Neural cell (in vitro differentiated cells): ENCODE measurements around the gene FBXO24. TPM values are rescaled to one million over a fixed set of nuclear protein-coding genes. Genes with fewer than 3 reads are reported as not detected.
"Not testable (repeated sequence)": the region's sequence is repeated elsewhere in the genome, so short reads cannot be mapped to it uniquely, and the experiment has no call there.

Experiments used
- H2AFZ ChIP-seq: fragments of 200-600, 300-800 bp; sonication (generic), shearing (Covaris generic); 2 replicates; pipeline ENCODE4 v1.6.0; 2014; ENCODE audit warnings: low read depth, mild to moderate bottlenecking, antibody characterized with exemption, low read length, moderate library complexity
- H3F3A ChIP-seq: fragments of 200-600 bp; shearing (Covaris generic); 2 replicates; pipeline ENCODE4 v1.6.1; 2016; ENCODE audit warnings: mild to moderate bottlenecking, moderate library complexity, mixed read lengths, antibody characterized with exemption, low read length; ENCODE audit not compliant: insufficient read depth, poor library complexity, severe bottlenecking
- H3K27ac ChIP-seq: fragments of 200-600, 300-800 bp; sonication (generic), shearing (Covaris generic); 2 replicates; pipeline ENCODE4 v1.5.1; 2014; ENCODE audit warnings: mild to moderate bottlenecking, low read length, moderate library complexity
- H3K27me3 ChIP-seq: fragments of 300-800, 200-600 bp; sonication (generic), shearing (Covaris generic); 2 replicates; pipeline ENCODE4 v1.6.0; 2014; ENCODE audit warnings: mild to moderate bottlenecking, low read depth, low read length, moderate library complexity; ENCODE audit not compliant: insufficient read depth
- H3K36me3 ChIP-seq: fragments of 300-800, 200-600 bp; sonication (generic), shearing (Covaris generic); 2 replicates; pipeline ENCODE4 v1.5.1; 2014; ENCODE audit warnings: mild to moderate bottlenecking, antibody characterized with exemption, low read length, moderate library complexity; ENCODE audit not compliant: insufficient read depth
- H3K4me2 ChIP-seq: fragments of 300-800, 200-600 bp; sonication (generic), shearing (Covaris generic); 2 replicates; pipeline ENCODE4 v1.6.0; 2014; ENCODE audit warnings: mild to moderate bottlenecking, low read length
- H3K4me3 ChIP-seq: fragments of 300-800, 200-600 bp; sonication (generic), shearing (Covaris generic); 2 replicates; pipeline ENCODE4 v1.5.1; 2014; ENCODE audit warnings: mild to moderate bottlenecking, low read length, moderate library complexity
- H3K79me2 ChIP-seq: fragments of 200-600 bp; shearing (Covaris generic); replicated peaks from 2 replicates; pipeline ENCODE4 v1.6.0; 2014; ENCODE audit warnings: mild to moderate bottlenecking, low read length, moderate library complexity; ENCODE audit not compliant: insufficient read depth
- H3K9ac ChIP-seq: fragments of 300-800, 200-600 bp; sonication (generic), shearing (Covaris generic); 2 replicates; pipeline ENCODE4 v1.6.1; 2016; ENCODE audit warnings: mild to moderate bottlenecking, low read length, mixed read lengths
- H3K9me2 ChIP-seq: fragments of 200-600 bp; shearing (Covaris generic); 2 replicates; pipeline ENCODE4 v1.6.1; 2016; ENCODE audit warnings: mild to moderate bottlenecking, low read length, mixed read lengths; ENCODE audit not compliant: insufficient read depth
- H3K9me3 ChIP-seq: fragments of 200-600, 300-800 bp; sonication (generic), shearing (Covaris generic); 2 replicates; pipeline ENCODE4 v1.6.1; 2016; ENCODE audit warnings: mild to moderate bottlenecking, mixed run types, low read length, moderate library complexity, mixed read lengths
- H4K20me1 ChIP-seq: fragments of 200-600 bp; shearing (Covaris generic); 2 replicates; pipeline ENCODE4 v1.6.1; 2016; ENCODE audit warnings: mild to moderate bottlenecking, mixed run types; ENCODE audit not compliant: insufficient read depth
- CTCF ChIP-seq: fragments of 450-650 bp; IDR thresholded peaks from 2 replicates; pipeline ENCODE4 v1.5.1; 2014; ENCODE audit warnings: antibody characterized with exemption, mild to moderate bottlenecking, moderate library complexity; ENCODE audit not compliant: poor library complexity, severe bottlenecking
- EP300 ChIP-seq: fragments of 450-650 bp; conservative IDR thresholded peaks from 2 replicates; pipeline ENCODE4 v1.6.1; 2014; ENCODE audit warnings: antibody characterized with exemption, mild to moderate bottlenecking, moderate library complexity; ENCODE audit not compliant: poor library complexity, severe bottlenecking
- EZH2 ChIP-seq: fragments of 200-600, 300-800 bp; shearing (Covaris generic), sonication (generic); IDR thresholded peaks from 2 replicates; pipeline ENCODE4 v1.6.1; 2014; ENCODE audit warnings: antibody characterized with exemption, low read length, borderline replicate concordance, mild to moderate bottlenecking; ENCODE audit not compliant: insufficient read depth, poor library complexity, severe bottlenecking
- MXI1 ChIP-seq: fragments of 450-650 bp; conservative IDR thresholded peaks from 2 replicates; pipeline ENCODE4 v1.6.1; 2014; ENCODE audit warnings: antibody characterized with exemption, mild to moderate bottlenecking; ENCODE audit not compliant: poor library complexity, severe bottlenecking
- POLR2AphosphoS5 ChIP-seq: IDR thresholded peaks from 2 replicates; pipeline ENCODE4 v1.6.1; 2012
- RAD21 ChIP-seq: fragments of 450-650 bp; conservative IDR thresholded peaks from 2 replicates; pipeline ENCODE4 v1.6.1; 2014; ENCODE audit warnings: antibody characterized with exemption, mild to moderate bottlenecking, moderate library complexity
- REST ChIP-seq: IDR thresholded peaks from 2 replicates; pipeline ENCODE4 v1.6.1; 2012; ENCODE audit warnings: borderline replicate concordance
- SMC3 ChIP-seq: fragments of 450-650 bp; conservative IDR thresholded peaks from 2 replicates; pipeline ENCODE4 v1.6.1; 2014; ENCODE audit warnings: antibody characterized with exemption, mild to moderate bottlenecking, moderate library complexity; ENCODE audit not compliant: poor library complexity
- TAF1 ChIP-seq: IDR thresholded peaks from 2 replicates; pipeline ENCODE4 v1.6.1; 2012; ENCODE audit warnings: low read depth
- polyA plus RNA-seq: library from polyadenylated mRNA; depleted of rRNA; stranded (reverse); fragments of >200 nt; gene quantifications from 2 replicates; pipeline ENCODE4 v1.2.3, GENCODE V29; 2014

Gene FBXO24
- polyA plus RNA-seq, 1 donor from 2014 or later, result 0.52 TPM

GRCh38 chr7:100547872-100548271, 38.3 kb upstream of the FBXO24 start:
- no peak overlapping the region for H3K9ac ChIP-seq
- no peak overlapping the region for H2AFZ ChIP-seq
- H3K9me2 ChIP-seq, result no peaks in the 10 kb centered on the region
- no peaks in the 10 kb centered on the region for H3K36me3 ChIP-seq
- no peaks in the 10 kb centered on the region for H3K79me2 ChIP-seq
- H3K4me3 ChIP-seq, result no peak overlapping the region
- H3F3A ChIP-seq, result no peaks in the 10 kb centered on the region
- no peaks in the 10 kb centered on the region for H3K9me3 ChIP-seq
- no peak overlapping the region for H3K27ac ChIP-seq
- no peak overlapping the region for H3K4me2 ChIP-seq
- TF ChIP-seq MXI1 (no peak), TAF1 (no peak), REST (no peak), EP300 (no peak), SMC3 (no peak), CTCF (no peak), RAD21 (no peak), EZH2 (no peak), POLR2AphosphoS5 (no peak)
- no peaks in the 10 kb centered on the region for H3K27me3 ChIP-seq
- H4K20me1 ChIP-seq, result no peaks in the 10 kb centered on the region

GRCh38 chr7:100548446-100548845, 37.7 kb upstream of the FBXO24 start:
- not testable (repeated sequence) for H3K27ac ChIP-seq

GRCh38 chr7:100552532-100552931, 33.6 kb upstream of the FBXO24 start:
- no peaks in the 10 kb centered on the region for H3K27me3 ChIP-seq
- TF ChIP-seq REST (no peak), RAD21 (no peak), CTCF (no peak), MXI1 (no peak), SMC3 (no peak), EZH2 (no peak), POLR2AphosphoS5 (no peak), TAF1 (no peak), EP300 (no peak)
- no peak overlapping the region for H2AFZ ChIP-seq
- H3K36me3 ChIP-seq, result no peaks in the 10 kb centered on the region
- no peaks in the 10 kb centered on the region for H3K79me2 ChIP-seq
- no peaks in the 10 kb centered on the region for H4K20me1 ChIP-seq
- H3K27ac ChIP-seq, result no peak overlapping the region
- H3K4me3 ChIP-seq, result no peak overlapping the region
- no peak overlapping the region for H3K4me2 ChIP-seq
- H3K9me2 ChIP-seq, result no peaks in the 10 kb centered on the region
- H3K9ac ChIP-seq, result no peak overlapping the region
- no peaks in the 10 kb centered on the region for H3F3A ChIP-seq
- no peaks in the 10 kb centered on the region for H3K9me3 ChIP-seq

More at GRCh38 chr7:100548446-100548845, 37.7 kb upstream of the FBXO24 start:
- not testable (repeated sequence) for H3K9me2 ChIP-seq, H3K9me3 ChIP-seq, H3K36me3 ChIP-seq, H2AFZ ChIP-seq, H3K4me2 ChIP-seq, H3K27me3 ChIP-seq, H3K4me3 ChIP-seq, H3K79me2 ChIP-seq, H4K20me1 ChIP-seq, H3F3A ChIP-seq, H3K9ac ChIP-seq
